Muscle of arm (tissue), 12 donors: Measurements from ENCODE around the gene HNRNPAB. TPM values are rescaled to one million over a fixed set of nuclear protein-coding genes. Genes with fewer than 3 reads are reported as not detected.
A peak's percentile ranks its signal among the peaks of the same experiment; 100 is the strongest.
"Not testable (repeated sequence)": the region's sequence is repeated elsewhere in the genome, so short reads cannot be mapped to it uniquely, and the experiment has no call there.

Experiments used
- DNase-seq: peaks from one replicate; pipeline ENCODE4 v3.0.0-alpha.2; 2013
- polyA plus RNA-seq, 12 donors: library from polyadenylated mRNA; unstranded; fragments of 120-200 nt; gene quantifications; one replicate each; pipeline ENCODE4 v1.2.1, GENCODE V29; 2013; ENCODE audit not compliant: insufficient read length in 12 of 12

HNRNPAB gene
- polyA plus RNA-seq, 12 donors: 53.2 to 107 (median 85.0) TPM; not detected in 1

DNA sequence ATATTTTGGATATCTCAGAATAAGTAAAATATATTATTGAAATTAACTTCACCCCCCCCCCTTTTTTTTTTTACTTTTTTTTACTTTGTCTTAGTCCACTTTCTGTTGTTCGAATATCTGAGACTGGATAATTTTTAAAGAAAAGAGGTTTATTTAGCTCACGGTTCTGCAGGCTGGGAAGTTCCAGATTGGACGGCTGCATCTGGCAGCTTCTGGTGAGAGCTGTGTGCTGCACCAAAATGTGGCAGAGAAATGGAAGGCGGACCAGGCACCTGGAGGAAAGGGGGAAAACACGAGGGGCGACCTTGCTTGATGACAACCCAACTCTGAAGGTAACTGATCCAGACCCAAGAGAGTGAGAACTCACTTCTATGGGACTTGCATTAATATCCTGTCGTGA is 11.5 kb upstream of the HNRNPAB start:
- no peak for DNase-seq

DNA sequence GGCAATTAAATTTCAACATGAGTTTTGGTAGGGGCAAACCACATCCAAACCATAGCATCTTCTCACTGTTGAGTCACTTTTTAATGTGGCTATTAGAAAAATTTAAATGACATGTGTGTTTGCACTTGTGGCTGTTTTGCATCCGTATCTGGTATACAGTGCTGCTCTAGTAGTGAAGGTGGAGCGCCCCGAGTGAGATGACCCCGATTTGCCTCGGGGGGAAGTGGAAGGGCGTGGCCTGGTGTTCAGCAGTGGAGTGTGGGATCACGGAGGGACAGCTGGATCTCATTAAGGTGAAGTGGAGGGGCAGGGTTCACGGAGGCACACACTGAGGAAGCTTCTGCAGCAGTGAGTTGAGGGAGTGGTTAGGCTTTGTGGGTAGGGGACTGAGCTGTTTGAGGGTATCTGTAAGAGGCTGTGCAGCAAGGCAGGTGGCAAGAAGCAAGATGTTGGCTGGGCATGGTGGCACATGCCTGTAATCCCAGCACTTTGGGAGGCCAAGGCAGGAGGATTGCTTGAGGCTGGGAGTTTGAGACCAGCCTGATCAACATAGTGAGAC is 11.0 kb upstream of the HNRNPAB start:
- no peak for DNase-seq

GRCh38 chr5:178194026-178194425 is 10.3 kb upstream of the HNRNPAB start:
- DNase-seq: no peak

- DNase-seq: no peak
These were observed 8.0 kb upstream of the HNRNPAB start for GRCh38 chr5:178196281-178196812.

GRCh38 chr5:178196986-178197385 is 7.3 kb upstream of the HNRNPAB start:
- no peak for DNase-seq

DNA sequence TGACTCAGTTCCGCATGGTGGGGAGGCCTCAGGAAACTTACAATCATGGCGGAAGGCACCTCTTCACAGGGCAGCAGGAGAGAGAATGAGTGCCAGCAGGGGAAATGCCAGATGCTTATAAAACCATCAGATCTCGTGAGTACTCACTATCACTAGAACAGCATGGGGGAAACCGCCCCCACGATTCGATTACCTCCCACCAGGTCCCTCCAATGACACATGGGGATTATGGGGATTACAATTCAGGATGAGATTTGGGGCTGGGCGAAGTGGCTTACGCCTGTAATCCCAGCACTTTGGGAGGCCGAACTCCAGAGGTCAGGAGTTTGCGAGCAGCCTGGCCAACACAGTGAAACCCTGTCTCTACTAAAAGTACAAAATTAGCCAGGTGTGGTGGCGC is 6.2 kb upstream of the HNRNPAB start:
- DNase-seq: not testable (repeated sequence)

- DNase-seq: no peak
These were observed 5.6 kb upstream of the HNRNPAB start for GRCh38 chr5:178198706-178199105.

DNA sequence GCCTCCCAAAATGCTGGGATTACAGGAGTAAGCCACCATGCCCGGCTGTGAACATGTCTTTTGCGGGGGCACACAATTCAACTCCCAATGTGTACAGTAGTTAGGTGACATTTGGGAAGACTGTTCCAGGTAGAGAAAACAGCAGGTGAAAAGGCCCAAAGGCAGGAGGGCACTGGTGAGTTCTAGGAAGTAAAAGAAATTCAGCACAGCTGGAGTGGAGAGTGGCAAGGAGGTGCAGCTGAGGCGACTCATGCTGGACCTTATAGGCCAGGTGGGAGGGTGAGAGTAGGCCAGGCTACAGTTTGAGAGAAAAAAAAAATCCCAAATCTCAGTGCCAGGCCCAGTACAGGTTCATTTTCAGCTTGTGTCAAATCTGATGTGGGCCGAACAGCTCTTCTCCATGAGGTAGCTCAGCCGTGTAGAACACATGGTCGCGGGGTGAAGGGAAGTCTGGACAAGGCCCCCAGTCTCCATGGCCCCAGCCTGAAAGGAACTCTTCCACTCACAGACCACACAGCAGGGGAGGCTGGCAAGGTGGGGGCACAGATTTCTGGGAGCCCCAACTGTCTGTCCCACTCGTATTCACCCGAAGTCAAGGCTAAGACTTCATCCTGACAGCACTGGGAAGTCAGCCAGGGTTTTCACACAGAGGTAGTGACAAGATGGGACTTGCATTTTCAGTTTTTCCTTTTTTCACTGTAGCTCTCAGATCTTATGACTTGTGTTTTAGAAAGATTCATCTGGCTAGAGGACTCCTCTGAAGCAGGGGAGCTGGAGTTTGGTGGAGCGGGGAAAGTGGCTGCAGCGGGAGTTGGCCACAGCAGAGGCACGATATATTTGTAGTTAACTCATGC is 4.5 kb upstream of the HNRNPAB start:
- no peak for DNase-seq

- no peak for DNase-seq
These were observed 3.0 kb upstream of the HNRNPAB start for GRCh38 chr5:178201221-178201926.

GRCh38 chr5:178201927-178202235 is 2.5 kb upstream of the HNRNPAB start:
- DNase-seq: no peak

- no peak for DNase-seq
These were observed 1.8 kb upstream of the HNRNPAB start for GRCh38 chr5:178202541-178202940.

DNA sequence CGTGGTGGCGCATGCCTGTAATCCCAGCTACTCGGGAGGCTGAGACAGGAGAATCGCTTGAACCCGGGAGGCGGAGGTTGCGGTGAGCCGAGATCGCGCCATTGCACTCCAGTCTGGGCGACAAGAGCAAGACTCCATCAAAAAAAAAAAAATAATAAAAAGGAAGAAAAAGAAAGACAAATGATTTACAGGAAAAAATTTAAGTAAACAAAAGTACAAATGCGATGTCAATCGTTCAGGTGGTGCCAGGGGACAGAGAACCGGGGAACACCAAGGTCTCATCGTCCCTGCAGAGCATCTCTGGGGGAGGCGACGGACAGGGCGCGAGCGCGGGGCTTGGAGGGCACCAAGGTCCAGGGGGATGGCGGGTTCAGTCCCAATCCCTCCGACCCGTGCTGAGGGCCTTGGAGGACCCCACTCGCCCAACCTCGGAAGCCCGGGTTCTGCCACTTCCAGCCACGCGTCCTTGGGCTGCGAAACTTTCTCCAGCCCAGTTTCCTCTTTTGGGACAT is 607 bp upstream of the HNRNPAB start:
- peak; percentile 17 for DNase-seq

DNA sequence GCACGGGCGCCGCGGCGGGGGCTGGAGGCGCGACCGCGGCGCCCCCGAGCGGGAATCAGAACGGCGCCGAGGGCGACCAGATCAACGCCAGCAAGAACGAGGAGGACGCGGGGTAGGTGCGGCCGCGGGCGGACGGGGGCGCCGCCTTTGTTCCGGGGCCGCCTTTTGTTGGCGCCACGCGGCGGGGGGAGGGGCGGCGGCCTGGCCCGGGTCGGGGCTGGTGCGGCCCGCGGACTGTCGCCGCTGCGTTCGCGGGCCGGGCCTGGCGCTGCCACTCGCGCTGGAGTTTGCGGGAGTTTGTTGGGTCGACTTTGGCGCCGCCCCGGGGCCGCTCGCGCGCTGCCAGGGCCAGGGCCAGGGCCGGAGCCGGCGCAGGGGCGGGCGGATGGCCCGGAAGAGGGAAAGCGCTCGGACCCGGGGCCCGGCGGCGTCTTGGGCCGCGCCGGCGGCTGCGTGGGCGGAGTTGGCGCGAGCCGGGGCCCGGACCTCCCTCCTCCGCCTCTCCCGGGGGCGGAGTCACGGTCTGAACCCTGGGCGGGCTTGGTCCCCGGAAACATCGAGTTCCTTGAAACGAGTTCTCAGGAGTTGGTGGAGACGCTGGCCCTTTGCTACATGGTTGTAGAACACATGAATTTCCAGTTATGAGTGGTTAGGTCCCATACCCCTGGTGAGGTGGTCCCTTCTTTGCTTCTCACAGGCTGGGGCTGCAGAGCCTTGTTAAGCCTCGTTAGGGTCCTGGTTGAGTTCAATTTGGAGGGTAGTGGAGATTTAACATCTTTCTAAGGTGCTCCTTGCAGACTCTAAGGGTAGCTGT is 809 bp downstream of the HNRNPAB start:
- peak; percentile 64 for DNase-seq

GRCh38 chr5:178205749-178206047 is 1.4 kb downstream of the HNRNPAB start:
- DNase-seq: no peak

DNA sequence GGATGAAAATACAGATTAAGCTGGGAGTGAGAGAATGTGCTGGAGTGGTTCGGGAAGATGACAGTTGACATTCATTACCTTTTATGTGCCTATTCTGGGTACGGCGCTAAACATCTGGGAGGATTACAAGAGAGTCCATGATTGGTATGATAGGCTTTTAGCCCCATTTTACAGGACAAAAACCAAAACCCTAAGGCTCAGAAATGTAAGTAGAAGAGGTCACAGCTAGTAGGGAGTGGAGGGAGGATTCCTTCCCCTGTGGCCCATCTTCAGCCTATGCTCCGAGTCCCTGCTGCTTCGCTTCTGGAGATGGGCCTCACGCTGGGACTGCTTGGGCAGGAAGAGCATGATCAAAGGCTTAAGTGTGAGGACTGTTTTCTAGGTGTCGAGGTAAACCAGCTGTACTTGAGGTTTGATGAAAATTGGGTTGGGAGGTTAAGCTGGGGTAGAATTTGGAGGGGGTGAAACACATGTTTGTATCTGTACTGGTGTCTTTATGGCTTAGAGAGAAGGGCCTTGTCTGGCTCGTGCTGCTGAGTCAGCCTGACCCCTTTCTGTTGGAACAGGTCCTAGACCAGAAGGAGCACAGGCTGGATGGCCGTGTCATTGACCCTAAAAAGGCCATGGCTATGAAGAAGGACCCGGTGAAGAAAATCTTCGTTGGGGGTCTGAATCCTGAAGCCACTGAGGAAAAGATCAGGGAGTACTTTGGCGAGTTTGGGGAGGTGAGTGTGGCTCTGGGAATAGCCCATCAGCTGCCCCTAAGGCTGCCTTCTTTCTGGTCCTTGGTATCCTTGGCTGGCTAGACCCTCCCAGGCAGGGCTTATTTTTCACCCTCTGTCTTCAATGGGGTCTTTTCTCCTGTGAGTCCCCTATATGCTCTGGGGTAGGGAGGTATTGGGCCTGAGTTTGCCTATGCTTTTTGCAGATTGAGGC is 2.1 kb downstream of the HNRNPAB start:
- no peak for DNase-seq

DNA sequence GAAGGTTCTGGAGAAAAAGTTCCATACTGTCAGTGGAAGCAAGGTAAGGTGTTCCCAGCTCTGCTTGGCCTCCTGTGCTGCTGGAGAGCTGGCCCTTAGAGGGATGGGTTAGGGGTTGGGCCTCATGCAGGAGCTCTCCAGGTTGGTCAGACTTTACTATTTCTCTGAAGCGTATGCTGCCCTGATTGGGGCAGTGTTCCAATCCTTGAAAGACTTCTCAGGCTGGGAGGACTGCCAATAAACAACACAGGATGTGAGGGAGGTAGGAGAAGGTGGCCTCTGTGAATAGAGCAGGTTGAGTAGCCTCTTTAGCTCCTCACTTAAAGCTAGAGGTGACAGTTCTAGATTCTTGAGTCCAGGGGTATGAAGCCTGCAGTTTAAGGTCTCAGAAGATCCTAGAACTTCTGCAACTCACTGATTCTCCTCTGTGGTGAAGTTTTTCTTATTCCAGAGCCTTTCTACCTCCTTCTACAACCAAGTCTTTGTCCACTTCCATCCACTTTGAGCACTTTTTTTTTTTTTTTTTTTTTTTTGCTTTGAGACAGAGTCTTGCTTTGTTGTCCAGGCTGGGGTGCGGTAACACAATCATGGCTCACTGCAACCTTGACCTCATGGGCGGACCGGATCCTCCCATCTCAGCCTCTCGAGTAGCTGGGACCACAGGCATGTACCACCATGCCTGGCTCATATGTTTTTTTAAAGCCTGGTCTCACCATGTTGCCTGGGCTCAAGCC is 3.0 kb downstream of the HNRNPAB start:
- no peak for DNase-seq

- DNase-seq: no peak
These were observed 3.6 kb downstream of the HNRNPAB start for GRCh38 chr5:178207917-178208280.

- DNase-seq: no peak
These were observed 4.4 kb downstream of the HNRNPAB start for GRCh38 chr5:178208540-178209227.

GRCh38 chr5:178209334-178210072 is 5.2 kb downstream of the HNRNPAB start:
- DNase-seq: no peak
